Neural progenitor cell (in vitro differentiated cells): Measurements from ENCODE around the gene YY2. TPM values are rescaled to one million over a fixed set of nuclear protein-coding genes. Genes with fewer than 3 reads are reported as not detected.

Experiments
- DNase-seq: peaks from one replicate; pipeline ENCODE4 v3.0.0-alpha.2; 2016; ENCODE audit warnings: low spot score
- H2AFZ ChIP-seq: fragments of 200-600 bp; sonication (generic); replicated peaks from 2 replicates; pipeline ENCODE4 v1.6.1; 2016; ENCODE audit warnings: antibody characterized with exemption
- H3F3A ChIP-seq: fragments of 200-600 bp; sonication (generic); 2 replicates; pipeline ENCODE4 v1.6.1; 2016; ENCODE audit warnings: antibody characterized with exemption, low read depth
- H3K27ac ChIP-seq: fragments of 200-600 bp; sonication (generic); 2 replicates; pipeline ENCODE4 v1.5.1; 2016; ENCODE audit warnings: mild to moderate bottlenecking
- H3K27me3 ChIP-seq: fragments of 200-600 bp; sonication (generic); 2 replicates; pipeline ENCODE4 v1.6.1; 2016; ENCODE audit warnings: mild to moderate bottlenecking, moderate library complexity
- H3K36me3 ChIP-seq: fragments of 200-600 bp; sonication (generic); 2 replicates; pipeline ENCODE4 v1.5.1; 2016
- H3K4me1 ChIP-seq: fragments of 200-600 bp; sonication (generic); 2 replicates; pipeline ENCODE4 v1.6.1; 2016; ENCODE audit warnings: mixed run types
- H3K4me2 ChIP-seq: fragments of 200-600 bp; sonication (generic); 2 replicates; pipeline ENCODE4 v1.6.1; 2016
- H3K4me3 ChIP-seq: fragments of 200-600 bp; sonication (generic); 2 replicates; pipeline ENCODE4 v1.5.1; 2016
- H3K79me2 ChIP-seq: fragments of 200-600 bp; sonication (generic); 2 replicates; pipeline ENCODE4 v1.6.1; 2016; ENCODE audit warnings: low read depth
- H3K9ac ChIP-seq: fragments of 200-600 bp; sonication (generic); 2 replicates; pipeline ENCODE4 v1.6.1; 2016
- H3K9me3 ChIP-seq: fragments of 200-600 bp; sonication (generic); 2 replicates; pipeline ENCODE4 v1.5.1; 2016; ENCODE audit warnings: low read depth
- H4K20me1 ChIP-seq: fragments of 200-600 bp; sonication (generic); 2 replicates; pipeline ENCODE4 v1.6.1; 2016; ENCODE audit warnings: low read depth
- H3K27ac Mint-ChIP-seq: 3 replicates; pipeline ENCODE4 v1.8.0; 2021; ENCODE audit warnings: mixed read lengths
- H3K27me3 Mint-ChIP-seq: 2 replicates; pipeline ENCODE4 v1.8.0; 2022; ENCODE audit warnings: low read depth, mild to moderate bottlenecking, inconsistent platforms, moderate library complexity, mixed read lengths; ENCODE audit not compliant: insufficient read depth
- H3K36me3 Mint-ChIP-seq: 3 replicates; pipeline ENCODE4 v1.8.0; 2021; ENCODE audit warnings: mixed read lengths
- H3K4me1 Mint-ChIP-seq: 3 replicates; pipeline ENCODE4 v1.8.0; 2021; ENCODE audit warnings: mixed read lengths
- H3K4me3 Mint-ChIP-seq: 3 replicates; pipeline ENCODE4 v1.8.0; 2021; ENCODE audit warnings: mild to moderate bottlenecking, moderate library complexity, mixed read lengths
- H3K9me3 Mint-ChIP-seq: 3 replicates; pipeline ENCODE4 v1.8.0; 2020; ENCODE audit warnings: mixed read lengths
- CTCF ChIP-seq: fragments of 200-600 bp; sonication (generic); IDR thresholded peaks from 2 replicates; pipeline ENCODE4 v1.5.1; 2017; ENCODE audit warnings: antibody characterized with exemption, mild to moderate bottlenecking
- EZH2 ChIP-seq: fragments of 200-600 bp; sonication (generic); IDR thresholded peaks from 2 replicates; pipeline ENCODE4 v1.6.1; 2017; ENCODE audit warnings: antibody characterized with exemption, mild to moderate bottlenecking, moderate library complexity
- EZH2phosphoT487 ChIP-seq: fragments of 200-600 bp; sonication (generic); IDR thresholded peaks from 2 replicates; pipeline ENCODE4 v1.6.1; 2017; ENCODE audit warnings: antibody characterized with exemption
- total RNA-seq: library from RNA; depleted of rRNA; stranded (reverse); fragments of >200 nt; gene quantifications from 2 replicates; pipeline ENCODE4 v1.2.3, GENCODE V29; 2015; ENCODE audit warnings: low replicate concordance

YY2 gene
- total RNA-seq, 1 donor from 2014 or later = 0.22 TPM

- Mint-ChIP-seq H3K9me3 (peaks cover 6% of the 10 kb centered on the region), H3K4me3 (peak overlapping the region; percentile 92), H3K4me1 (peaks cover 6% of the 10 kb centered on the region), H3K36me3 (no peaks in the 10 kb centered on the region), H3K27ac (peak overlapping the region; percentile 84), H3K27me3 (no peaks in the 10 kb centered on the region)
- Histone ChIP-seq H3K4me2 (peak overlapping the region; percentile 72), H3F3A (no peaks in the 10 kb centered on the region), H3K4me3 (peak overlapping the region; percentile 61), H3K9ac (no peak overlapping the region), H3K27ac (no peak overlapping the region), H3K36me3 (no peaks in the 10 kb centered on the region), H2AFZ (peak overlapping the region; percentile 88), H3K9me3 (no peaks in the 10 kb centered on the region), H3K4me1 (no peaks in the 10 kb centered on the region), H3K79me2 (peaks cover 14% of the 10 kb centered on the region), H3K27me3 (no peaks in the 10 kb centered on the region), H4K20me1 (no peaks in the 10 kb centered on the region)
- TF ChIP-seq EZH2phosphoT487 (no peak), CTCF (no peak), EZH2 (no peak)
- no peak for DNase-seq
Observed at GRCh38 chrX:21838937-21839333, 16.9 kb upstream of the YY2 start.

GRCh38 chrX:21839334-21840192 is 16.2 kb upstream of the YY2 start, which contains the start of gene MBTPS2:
Gene MBTPS2, plus strand, starts transcription at chrX:21839617. Its CDS starts 118 bp downstream, at chrX:21839735.
- peak within 1 kb of the TSS; percentile 88 for H2AFZ ChIP-seq
- H3K27ac ChIP-seq = no peak within 1 kb of the TSS
- H3K9me3 ChIP-seq = no peaks in the 10 kb centered on the region
- H3K4me3 Mint-ChIP-seq = peak within 1 kb of the TSS; percentile 92
- no peaks in the 10 kb centered on the region for H3K27me3 Mint-ChIP-seq
- H3K36me3 Mint-ChIP-seq = no peaks in the 10 kb centered on the region
- peaks cover 6% of the 10 kb centered on the region for H3K9me3 Mint-ChIP-seq
- H3K79me2 ChIP-seq = peaks cover 14% of the 10 kb centered on the region
- H3K36me3 ChIP-seq = no peaks in the 10 kb centered on the region
- DNase-seq = peak; percentile 84
- H4K20me1 ChIP-seq = no peaks in the 10 kb centered on the region
- peak within 1 kb of the TSS; percentile 91 for H3K9ac ChIP-seq
- H3K27ac Mint-ChIP-seq = peak within 1 kb of the TSS; percentile 84
- H3K27me3 ChIP-seq = no peaks in the 10 kb centered on the region
- no peaks in the 10 kb centered on the region for H3K4me1 ChIP-seq
- peaks cover 6% of the 10 kb centered on the region for H3K4me1 Mint-ChIP-seq
- peak within 1 kb of the TSS; percentile 61 for H3K4me3 ChIP-seq
- peak within 1 kb of the TSS; percentile 80 for H3K4me2 ChIP-seq
- peak; percentile 25 for TF ChIP-seq CTCF
- no peak for TF ChIP-seq EZH2phosphoT487
- H3F3A ChIP-seq = no peaks in the 10 kb centered on the region

- Histone ChIP-seq H3K27ac (no peak overlapping the region), H3F3A (no peaks in the 10 kb centered on the region), H3K4me1 (no peaks in the 10 kb centered on the region), H3K9me3 (no peaks in the 10 kb centered on the region), H4K20me1 (no peaks in the 10 kb centered on the region), H3K4me3 (peak overlapping the region; percentile 61), H3K36me3 (no peaks in the 10 kb centered on the region), H3K79me2 (peaks cover 14% of the 10 kb centered on the region), H3K9ac (peak overlapping the region; percentile 91), H3K27me3 (no peaks in the 10 kb centered on the region), H3K4me2 (peak overlapping the region; percentile 80), H2AFZ (no peak overlapping the region)
- TF ChIP-seq EZH2 = no peak
- TF ChIP-seq CTCF = no peak
- no peak for TF ChIP-seq EZH2phosphoT487
- Mint-ChIP-seq H3K4me3 (peak overlapping the region; percentile 92), H3K9me3 (peaks cover 6% of the 10 kb centered on the region), H3K27ac (peak overlapping the region; percentile 53), H3K4me1 (peaks cover 6% of the 10 kb centered on the region), H3K36me3 (no peaks in the 10 kb centered on the region), H3K27me3 (no peaks in the 10 kb centered on the region)
- no peak for DNase-seq
Observed at GRCh38 chrX:21840193-21840545, 15.6 kb upstream of the YY2 start.
